Stimulated activated naive CD8-positive, alpha-beta T cell treated with anti-CD3 and anti-CD28 coated beads, Interleukin-15, Interleukin-2, amounts not matched to agents 100 ng/mL and 50 ng/mL, for 24 hours (primary cell): Measurements from ENCODE around the gene DIRAS2.

Source experiments
- H3K27ac Mint-ChIP-seq: one replicate; pipeline ENCODE4 v1.8.0; 2021; ENCODE audit warnings: mild to moderate bottlenecking, mixed read lengths
- H3K27me3 Mint-ChIP-seq: one replicate; pipeline ENCODE4 v1.8.0; 2021; ENCODE audit warnings: mixed read lengths
- H3K36me3 Mint-ChIP-seq: one replicate; pipeline ENCODE4 v1.8.0; 2021; ENCODE audit warnings: low read depth, mixed read lengths
- H3K4me1 Mint-ChIP-seq: one replicate; pipeline ENCODE4 v1.8.0; 2021; ENCODE audit warnings: low read depth, mixed read lengths
- H3K4me3 Mint-ChIP-seq: one replicate; pipeline ENCODE4 v1.8.0; 2021; ENCODE audit warnings: mild to moderate bottlenecking, mixed read lengths
- H3K9me3 Mint-ChIP-seq: one replicate; pipeline ENCODE4 v1.8.0; 2021; ENCODE audit warnings: mixed read lengths

The DIRAS2 gene

GRCh38 chr9:90578126-90578815 is 64.4 kb downstream of the DIRAS2 start:
- no peaks in the 10 kb centered on the region for H3K4me1 Mint-ChIP-seq
- no peaks in the 10 kb centered on the region for H3K9me3 Mint-ChIP-seq
- no peak overlapping the region for H3K27ac Mint-ChIP-seq
- H3K4me3 Mint-ChIP-seq = no peak overlapping the region
- no peaks in the 10 kb centered on the region for H3K36me3 Mint-ChIP-seq
- H3K27me3 Mint-ChIP-seq = peaks cover 26% of the 10 kb centered on the region

GRCh38 chr9:90569511-90569910 is 73.1 kb downstream of the DIRAS2 start:
- Mint-ChIP-seq H3K27me3 (peaks cover 30% of the 10 kb centered on the region), H3K36me3 (no peaks in the 10 kb centered on the region), H3K9me3 (no peaks in the 10 kb centered on the region)

GRCh38 chr9:90568667-90569066 is 74.0 kb downstream of the DIRAS2 start:
- no peaks in the 10 kb centered on the region for H3K4me1 Mint-ChIP-seq
- no peaks in the 10 kb centered on the region for H3K9me3 Mint-ChIP-seq
- no peak overlapping the region for H3K27ac Mint-ChIP-seq
- H3K36me3 Mint-ChIP-seq = no peaks in the 10 kb centered on the region
- peaks cover 30% of the 10 kb centered on the region for H3K27me3 Mint-ChIP-seq
- no peak overlapping the region for H3K4me3 Mint-ChIP-seq

More at GRCh38 chr9:90569511-90569910, 73.1 kb downstream of the DIRAS2 start:
- H3K4me1 Mint-ChIP-seq = no peaks in the 10 kb centered on the region
- H3K27ac Mint-ChIP-seq = no peak overlapping the region
- H3K4me3 Mint-ChIP-seq = no peak overlapping the region

- no peak overlapping the region for H3K27ac Mint-ChIP-seq
- H3K4me3 Mint-ChIP-seq = no peak overlapping the region
- no peaks in the 10 kb centered on the region for H3K4me1 Mint-ChIP-seq
- H3K36me3 Mint-ChIP-seq = no peaks in the 10 kb centered on the region
- no peaks in the 10 kb centered on the region for H3K9me3 Mint-ChIP-seq
- peaks cover 4% of the 10 kb centered on the region for H3K27me3 Mint-ChIP-seq
These were observed 80.4 kb downstream of the DIRAS2 start for GRCh38 chr9:90562229-90562628.
